Smooth muscle cell (in vitro differentiated cells): ENCODE measurements around the gene COL6A1. TPM values are rescaled to one million over a fixed set of nuclear protein-coding genes. Genes with fewer than 3 reads are reported as not detected.
"Not testable (repeated sequence)": the region's sequence is repeated elsewhere in the genome, so short reads cannot be mapped to it uniquely, and the experiment has no call there.

Experiments used
- DNase-seq: peaks from one replicate; lab custom pipeline; 2025; ENCODE audit not compliant: unreplicated experiment; lab: John Stamatoyannopoulos, UW
- H2AFZ ChIP-seq: fragments of 200-600 bp; sonication (generic); 2 replicates; pipeline ENCODE4 v1.6.0; 2016; ENCODE audit warnings: antibody characterized with exemption, low read depth, mild to moderate bottlenecking
- H3F3A ChIP-seq: fragments of 200-600 bp; sonication (generic); 2 replicates; pipeline ENCODE4 v1.6.0; 2017; ENCODE audit warnings: antibody characterized with exemption, low read depth
- H3K27ac ChIP-seq: fragments of 200-600 bp; sonication (generic); 2 replicates; pipeline ENCODE4 v1.5.1; 2016; ENCODE audit warnings: low read depth, mild to moderate bottlenecking
- H3K27me3 ChIP-seq: fragments of 200-600 bp; sonication (generic); 2 replicates; pipeline ENCODE4 v1.6.1; 2016; ENCODE audit warnings: low read depth, mild to moderate bottlenecking
- H3K36me3 ChIP-seq: fragments of 200-600 bp; sonication (generic); 2 replicates; pipeline ENCODE4 v1.5.1; 2016; ENCODE audit warnings: low read depth
- H3K4me1 ChIP-seq: fragments of 200-600 bp; sonication (generic); 2 replicates; pipeline ENCODE4 v1.5.1; 2016; ENCODE audit warnings: low read depth
- H3K4me2 ChIP-seq: fragments of 200-600 bp; sonication (generic); 2 replicates; pipeline ENCODE4 v1.6.0; 2016; ENCODE audit warnings: mild to moderate bottlenecking
- H3K4me3 ChIP-seq: fragments of 200-600 bp; sonication (generic); 2 replicates; pipeline ENCODE4 v1.5.1; 2016; ENCODE audit warnings: mild to moderate bottlenecking
- H3K79me2 ChIP-seq: fragments of 200-600 bp; sonication (generic); 2 replicates; pipeline ENCODE4 v1.6.0; 2016; ENCODE audit warnings: low read depth, mild to moderate bottlenecking
- H3K9ac ChIP-seq: fragments of 200-600 bp; sonication (generic); 2 replicates; pipeline ENCODE4 v1.6.0; 2016; ENCODE audit warnings: low read depth
- H3K9me3 ChIP-seq: fragments of 200-600 bp; sonication (generic); replicated peaks from 2 replicates; pipeline ENCODE4 v1.5.1; 2016; ENCODE audit warnings: low read depth
- H4K20me1 ChIP-seq: fragments of 200-600 bp; sonication (generic); 2 replicates; pipeline ENCODE4 v1.6.0; 2016; ENCODE audit warnings: low read depth
- CTCF ChIP-seq: fragments of 200-600 bp; sonication (generic); IDR thresholded peaks from 2 replicates; pipeline ENCODE4 v1.5.1; 2017; ENCODE audit warnings: borderline replicate concordance, mild to moderate bottlenecking, antibody characterized with exemption; ENCODE audit not compliant: insufficient read depth, poor library complexity, severe bottlenecking
- WGBS: methylation state at CpG from one replicate; pipeline ENCODE4 v1.1.7; 2016; ENCODE audit warnings: low lambda C conversion rate; 5-methylcytosine and 5-hydroxymethylcytosine counted together
- polyA plus RNA-seq: library from polyadenylated mRNA; unstranded; fragments of >200 nt; fragmentation: Nextera tagmentation; extraction: Ambion mirVana; gene quantifications from 2 replicates; pipeline ENCODE4 v1.2.1, GENCODE V29; 2016
- total RNA-seq: library from RNA; depleted of rRNA; stranded (reverse); fragments of >200 nt; gene quantifications from 2 replicates; pipeline ENCODE4 v1.2.3, GENCODE V29; 2014

The COL6A1 gene
- total and polyA plus RNA-seq, 2 experiments from 2014 or later, result 1,292 to 2,827 TPM

GRCh38 chr21:45974073-45975019, 7.2 kb upstream of the COL6A1 start:
- H3K4me2 ChIP-seq, result peak overlapping the region; percentile 90
- peak overlapping the region; percentile 46 for H3K4me3 ChIP-seq
- TF ChIP-seq CTCF, result no peak
- H2AFZ ChIP-seq, result no peak overlapping the region
- no peaks in the 10 kb centered on the region for H3K27me3 ChIP-seq
- no peaks in the 10 kb centered on the region for H3K36me3 ChIP-seq
- peaks cover 25% of the 10 kb centered on the region for H3F3A ChIP-seq
- H3K79me2 ChIP-seq, result no peaks in the 10 kb centered on the region
- peak overlapping the region; percentile 96 for H3K27ac ChIP-seq
- WGBS, result under 1% methylated on average over 59 of the region's 59 CpGs
- no peak for DNase-seq
- peak overlapping the region; percentile 84 for H3K9ac ChIP-seq
- peaks cover 31% of the 10 kb centered on the region for H3K4me1 ChIP-seq
- no peaks in the 10 kb centered on the region for H4K20me1 ChIP-seq
- H3K9me3 ChIP-seq, result no peaks in the 10 kb centered on the region

GRCh38 chr21:45975020-45975666, 6.4 kb upstream of the COL6A1 start:
- TF ChIP-seq CTCF, result no peak
- H3K27ac ChIP-seq, result peak overlapping the region; percentile 96
- H3K9me3 ChIP-seq, result no peaks in the 10 kb centered on the region
- H3K27me3 ChIP-seq, result no peaks in the 10 kb centered on the region
- H3F3A ChIP-seq, result peaks cover 29% of the 10 kb centered on the region
- DNase-seq, result no peak
- H2AFZ ChIP-seq, result no peak overlapping the region
- peaks cover 31% of the 10 kb centered on the region for H3K4me1 ChIP-seq
- H3K36me3 ChIP-seq, result no peaks in the 10 kb centered on the region
- H3K9ac ChIP-seq, result peak overlapping the region; percentile 84
- H3K4me2 ChIP-seq, result peak overlapping the region; percentile 90
- no peaks in the 10 kb centered on the region for H3K79me2 ChIP-seq
- peak overlapping the region; percentile 46 for H3K4me3 ChIP-seq
- no peaks in the 10 kb centered on the region for H4K20me1 ChIP-seq
- WGBS, result 2% methylated on average over 33 of the region's 33 CpGs

- not testable (repeated sequence) for H2AFZ ChIP-seq, H3K36me3 ChIP-seq, H3K79me2 ChIP-seq, H4K20me1 ChIP-seq, DNase-seq, H3K27me3 ChIP-seq, H3K9me3 ChIP-seq
- Histone ChIP-seq H3K27ac (peak overlapping the region; percentile 96), H3K9ac (peak overlapping the region; percentile 84), H3K4me2 (peak overlapping the region; percentile 90), H3K4me3 (peak overlapping the region; percentile 46), H3K4me1 (peaks cover 32% of the 10 kb centered on the region), H3F3A (peaks cover 36% of the 10 kb centered on the region)
- WGBS, result 10% methylated on average over 13 of the region's 13 CpGs
These were observed 5.7 kb upstream of the COL6A1 start for GRCh38 chr21:45975667-45976409.

- no peak overlapping the region for H3K4me3 ChIP-seq
- no peak for TF ChIP-seq CTCF
- no peaks in the 10 kb centered on the region for H3K36me3 ChIP-seq
- no peaks in the 10 kb centered on the region for H3K9me3 ChIP-seq
- peak overlapping the region; percentile 96 for H3K27ac ChIP-seq
- H3K27me3 ChIP-seq, result no peaks in the 10 kb centered on the region
- H4K20me1 ChIP-seq, result peaks cover 2% of the 10 kb centered on the region
- H3K4me2 ChIP-seq, result peak overlapping the region; percentile 90
- peaks cover 32% of the 10 kb centered on the region for H3F3A ChIP-seq
- H3K9ac ChIP-seq, result no peak overlapping the region
- no peak for DNase-seq
- peaks cover 3% of the 10 kb centered on the region for H3K79me2 ChIP-seq
- WGBS, result 11% methylated on average over 9 of the region's 11 CpGs
- H3K4me1 ChIP-seq, result peaks cover 34% of the 10 kb centered on the region
- H2AFZ ChIP-seq, result no peak overlapping the region
These were observed 4.8 kb upstream of the COL6A1 start for GRCh38 chr21:45976701-45977311.
